ENCODE measurements around the gene SYTL1.
"Not testable (repeated sequence)": the region's sequence is repeated elsewhere in the genome, so short reads cannot be mapped to it uniquely, and the experiment has no call there.

The SYTL1 gene

GRCh38 chr1:27379564-27380122 lies 37.8 kb downstream of the SYTL1 start:
- no peak for TF ChIP-seq CTCF (IDR thresholded peaks at IDR 0.05; ENCODE audit: low read length, missing control alignments)
- no peak for DNase-seq (ENCODE audit: low read depth)
- no peak overlapping the region for H3K4me3 ChIP-seq (replicated peaks; ENCODE audit: low read depth, low read length)

- DNase-seq (ENCODE audit: low read depth): no peak
- no peak overlapping the region for H3K4me3 ChIP-seq (replicated peaks; ENCODE audit: low read depth, low read length)
- no peak for TF ChIP-seq CTCF (IDR thresholded peaks at IDR 0.05; ENCODE audit: low read length, missing control alignments)
These were observed 38.4 kb downstream of the SYTL1 start for GRCh38 chr1:27380224-27380623.

GRCh38 chr1:27380766-27381733 lies 39.2 kb downstream of the SYTL1 start:
- no peak for DNase-seq (ENCODE audit: low read depth)
- H3K4me3 ChIP-seq (replicated peaks; ENCODE audit: low read depth, low read length): no peak overlapping the region
- TF ChIP-seq CTCF (IDR thresholded peaks at IDR 0.05; ENCODE audit: low read length, missing control alignments): no peak

DNA sequence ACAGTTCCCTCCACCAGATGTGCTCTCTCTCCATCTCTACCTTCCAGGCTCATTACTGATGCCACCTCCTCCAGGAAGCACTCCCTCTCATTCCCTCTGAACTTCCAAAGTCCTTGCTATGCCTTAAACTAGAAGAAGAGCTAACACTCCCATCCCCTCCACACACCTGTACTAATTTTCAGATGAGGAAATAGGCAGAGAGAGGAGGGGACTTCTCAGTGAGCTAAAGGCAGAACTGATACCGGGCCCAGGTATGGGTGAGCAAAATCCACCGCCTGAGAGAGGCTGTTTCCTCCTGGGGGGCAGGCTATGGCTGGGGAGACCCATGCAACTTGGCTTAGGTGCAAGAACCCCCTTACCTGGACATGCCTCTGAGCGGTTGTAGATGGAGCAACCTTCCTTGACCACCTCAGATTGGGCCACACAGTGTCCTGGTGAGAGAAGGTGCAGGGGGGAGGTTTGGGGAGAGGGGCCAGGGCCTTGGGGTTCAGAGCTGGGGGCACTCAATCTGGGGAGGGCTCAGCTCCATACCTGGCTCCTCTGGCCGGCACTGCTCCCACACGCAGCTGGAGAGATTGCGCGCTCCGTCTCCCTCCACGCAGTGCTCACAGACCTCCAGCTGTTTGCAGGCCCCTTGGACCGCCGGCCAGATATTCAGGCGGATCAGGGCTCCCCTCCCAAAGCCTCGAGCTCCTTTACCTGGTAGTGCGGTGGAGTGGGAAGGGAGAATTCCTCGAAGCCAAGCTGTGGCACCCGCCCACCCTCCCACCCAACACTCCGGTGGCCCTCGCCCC lies 40.3 kb downstream of the SYTL1 start:
- DNase-seq (ENCODE audit: low read depth): no peak
- TF ChIP-seq CTCF (IDR thresholded peaks at IDR 0.05; ENCODE audit: low read length, missing control alignments): no peak
- no peak overlapping the region for H3K4me3 ChIP-seq (replicated peaks; ENCODE audit: low read depth, low read length)

- H3K4me3 ChIP-seq (replicated peaks; ENCODE audit: low read depth, low read length): no peak within 1 kb of the TSS
- DNase-seq (ENCODE audit: low read depth): no peak
- no peak for TF ChIP-seq CTCF (IDR thresholded peaks at IDR 0.05; ENCODE audit: low read length, missing control alignments)
These were observed 41.3 kb downstream of the SYTL1 start, which contains the start of gene CD164L2 for GRCh38 chr1:27383039-27383605. CD164L2 (minus strand) TSS chr1:27383333; CDS start chr1:27383239, 94 bp downstream.

DNA sequence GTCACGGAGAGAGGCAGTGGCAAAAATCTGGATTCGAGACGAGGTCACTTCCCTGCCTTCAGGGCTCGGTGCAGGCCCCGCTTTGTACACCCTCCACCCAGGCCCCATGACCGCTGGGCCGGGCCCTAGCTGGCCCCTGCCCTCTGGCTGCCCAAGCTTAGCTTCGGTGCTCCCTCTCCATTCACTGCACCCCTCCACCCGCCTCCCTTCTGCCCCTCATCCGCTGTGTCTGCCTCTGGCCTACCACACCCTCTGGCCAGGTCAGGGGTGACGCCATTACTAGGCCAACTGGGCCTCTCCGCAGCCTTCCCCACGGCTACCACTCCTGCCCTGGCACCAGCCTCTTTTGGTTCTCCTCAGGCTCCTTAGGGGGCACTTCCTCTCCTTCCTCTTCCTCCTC lies 41.8 kb downstream of the SYTL1 start:
- no peak for DNase-seq (ENCODE audit: low read depth)
- no peak overlapping the region for H3K4me3 ChIP-seq (replicated peaks; ENCODE audit: low read depth, low read length)
- no peak for TF ChIP-seq CTCF (IDR thresholded peaks at IDR 0.05; ENCODE audit: low read length, missing control alignments)

- H3K4me3 ChIP-seq (replicated peaks; ENCODE audit: low read depth, low read length); DNase-seq (ENCODE audit: low read depth): not testable (repeated sequence)
These were observed 43.0 kb downstream of the SYTL1 start for GRCh38 chr1:27384797-27385196.
